HCT116 (cell line): ENCODE measurements around the gene KRTAP10-7. TPM values are rescaled to one million over a fixed set of nuclear protein-coding genes. Genes with fewer than 3 reads are reported as not detected.

Source experiments
- ATAC-seq: fragments of 200-7000 bp; cut with Tn5 transposase; 2 replicates; pipeline ENCODE4 v1.9.1; 2020; ENCODE audit warnings: mild to moderate bottlenecking, moderate library complexity
- BruUV-seq: library from RNA; stranded (reverse); fragments of 400-500 nt; replicated peaks from 2 replicates; lab custom pipeline; 2021; lab: Mats Ljungman, UMichigan
- CTCF ChIA-PET: fragments of 300-600 bp; sonication (Branson Sonifier 250); formaldehyde crosslinking; loops from one replicate; lab custom pipeline; 2021; ENCODE audit warnings: antibody characterized with exemption; lab: Charles Lee
- POLR2A ChIA-PET: fragments of 300-600, 350-600 bp; sonication (Branson Sonifier 250); formaldehyde crosslinking; loops from one replicate; lab custom pipeline; 2021; ENCODE audit warnings: antibody characterized with exemption; lab: Charles Lee
- RAD21 ChIA-PET, 2 experiments: fragments of 300-600 bp; sonication (Branson Sonifier 250); formaldehyde crosslinking; loops; one replicate each; lab custom pipeline; 2023; ENCODE audit warnings: low total read pairs in 2 of 2; ENCODE audit not compliant: uncharacterized antibody in 2 of 2, unreplicated experiment in 2 of 2, low non-redundant PET in 1 of 2; lab: Charles Lee
- DNase-seq: peaks from one replicate; pipeline ENCODE4 v3.0.0-alpha.2; 2010; ENCODE audit warnings: low read depth, low spot score
- H2AFZ ChIP-seq: fragments of 200-600 bp; shearing (Covaris generic), sonication (generic); 2 replicates; pipeline ENCODE4 v1.6.1; 2017; ENCODE audit warnings: low read depth, mixed run types, mixed read lengths, antibody characterized with exemption, low read length; ENCODE audit not compliant: poor library complexity, severe bottlenecking
- H3K27ac ChIP-seq: 2 replicates; pipeline ENCODE4 v1.5.1; 2012; ENCODE audit warnings: low read depth, low read length
- H3K27me3 ChIP-seq: fragments of 200-600 bp; sonication (generic); 2 replicates; pipeline ENCODE4 v1.6.1; 2016; ENCODE audit warnings: mixed run types, low read length, mixed read lengths; ENCODE audit not compliant: insufficient read depth
- H3K36me3 ChIP-seq, 2 experiments: fragments of 200-500 bp in 1 of 2; fragments of 200-600 bp in 1 of 2; sonication (Bioruptor generic) in 1 of 2; sonication (generic) in 1 of 2; 2 replicates each; pipeline versions ENCODE4 v1.5.1 to v1.6.1; 2014 to 2016; ENCODE audit warnings: low read length in 2 of 2, inconsistent platforms in 1 of 2, mixed read lengths in 1 of 2, mixed run types in 1 of 2; ENCODE audit not compliant: insufficient read depth in 2 of 2, control insufficient read depth in 1 of 2
- H3K4me1 ChIP-seq, 2 experiments: fragments of 200-600 bp in 1 of 2; sonication (generic) in 1 of 2; 2 replicates each; pipeline versions ENCODE4 v1.5.1 to v1.6.1; 2012 to 2017; ENCODE audit warnings: low read length in 2 of 2, inconsistent platforms in 1 of 2, mild to moderate bottlenecking in 1 of 2, mixed read lengths in 1 of 2, mixed run types in 1 of 2, moderate library complexity in 1 of 2; ENCODE audit not compliant: insufficient read depth in 2 of 2, control insufficient read depth in 1 of 2
- H3K4me2 ChIP-seq: fragments of 200-600 bp; sonication (generic); 2 replicates; pipeline ENCODE4 v1.6.1; 2017; ENCODE audit warnings: mixed run types, low read length, mixed read lengths
- H3K4me3 ChIP-seq, 2 experiments: fragments of 200-600 bp in 1 of 2; sonication (generic) in 1 of 2; replicated peaks in 1 of 2; 2 replicates each; pipeline ENCODE4 v1.5.1; 2011 to 2016; ENCODE audit warnings: low read length in 2 of 2, control low read depth in 1 of 2, low read depth in 1 of 2, mild to moderate bottlenecking in 1 of 2, mixed read lengths in 1 of 2, mixed run types in 1 of 2
- H3K79me2 ChIP-seq: fragments of 200-600 bp; sonication (generic); 2 replicates; pipeline ENCODE4 v1.6.1; 2017; ENCODE audit warnings: mild to moderate bottlenecking, mixed run types, low read length, moderate library complexity, mixed read lengths; ENCODE audit not compliant: insufficient read depth
- H3K9ac ChIP-seq: fragments of 200-600 bp; sonication (generic); 2 replicates; pipeline ENCODE4 v1.6.1; 2016; ENCODE audit warnings: low read length, mixed read lengths
- H3K9me2 ChIP-seq: fragments of 200-600 bp; sonication (generic), shearing (Covaris generic); 2 replicates; pipeline ENCODE4 v1.6.1; 2017; ENCODE audit warnings: mixed run types, mild to moderate bottlenecking, moderate library complexity; ENCODE audit not compliant: insufficient read depth
- H3K9me3 ChIP-seq, 2 experiments: fragments of 200-500 bp in 1 of 2; fragments of 200-600 bp in 1 of 2; sonication (Bioruptor generic) in 1 of 2; sonication (generic) in 1 of 2; 2 replicates each; pipeline ENCODE4 v1.6.1; 2014 to 2017; ENCODE audit warnings: low read length in 2 of 2, mixed read lengths in 2 of 2, inconsistent platforms in 1 of 2, low read depth in 1 of 2, mild to moderate bottlenecking in 1 of 2, mixed run types in 1 of 2, moderate library complexity in 1 of 2; ENCODE audit not compliant: control insufficient read depth in 1 of 2, insufficient read depth in 1 of 2
- H4K20me1 ChIP-seq: fragments of 200-600 bp; sonication (generic), shearing (Covaris generic); 2 replicates; pipeline ENCODE4 v1.6.1; 2017; ENCODE audit warnings: mixed run types, mild to moderate bottlenecking, moderate library complexity; ENCODE audit not compliant: insufficient read depth
- CBX3 ChIP-seq: IDR thresholded peaks from 2 replicates; pipeline ENCODE4 v1.6.1; 2012; ENCODE audit warnings: low read depth
- CEBPB ChIP-seq: IDR thresholded peaks from 2 replicates; pipeline ENCODE4 v1.6.1; 2012; ENCODE audit warnings: low read depth
- EGR1 ChIP-seq: IDR thresholded peaks from 2 replicates; pipeline ENCODE4 v1.6.1; 2012; ENCODE audit warnings: low read depth
- EZH2 ChIP-seq: fragments of 200-600 bp; sonication (generic); IDR thresholded peaks from 2 replicates; pipeline ENCODE4 v1.6.1; 2017; ENCODE audit warnings: antibody characterized with exemption, mixed run types
- EZH2phosphoT487 ChIP-seq: fragments of 200-600 bp; IDR thresholded peaks from 2 replicates; pipeline ENCODE4 v1.6.1; 2018; ENCODE audit warnings: antibody characterized with exemption, borderline replicate concordance
- FOSL1 ChIP-seq: IDR thresholded peaks from 2 replicates; pipeline ENCODE4 v1.6.1; 2012; ENCODE audit warnings: low read depth
- JUND ChIP-seq: IDR thresholded peaks from 2 replicates; pipeline ENCODE4 v1.6.1; 2012
- POLR2AphosphoS5 ChIP-seq: IDR thresholded peaks from 2 replicates; pipeline ENCODE4 v1.6.1; 2011; ENCODE audit warnings: mild to moderate bottlenecking, low read depth, low read length, moderate library complexity
- RAD21 ChIP-seq: IDR thresholded peaks from 2 replicates; pipeline ENCODE4 v1.6.1; 2012; ENCODE audit warnings: low read depth, mild to moderate bottlenecking
- SP1 ChIP-seq: IDR thresholded peaks from 2 replicates; pipeline ENCODE4 v1.6.1; 2012; ENCODE audit warnings: low read depth
- YY1 ChIP-seq: IDR thresholded peaks from 2 replicates; pipeline ENCODE4 v1.6.1; 2011; ENCODE audit warnings: low read length, low read depth, moderate library complexity, mild to moderate bottlenecking; ENCODE audit not compliant: insufficient replicate concordance; ENCODE audit errors: extremely low read depth
- ZFX ChIP-seq: fragments of 450-650 bp; IDR thresholded peaks from 2 replicates; pipeline ENCODE4 v1.6.1; 2017
- ZNF274 ChIP-seq: fragments of 200-500 bp; sonication (Bioruptor generic); IDR thresholded peaks from 2 replicates; pipeline ENCODE4 v1.6.1; 2014; ENCODE audit warnings: mild to moderate bottlenecking, low read depth, low read length, inconsistent platforms
- intact Hi-C: fragments of 100-400 bp; cut with micrococcal nuclease; formaldehyde crosslinking; loops from 2 replicates; pipeline ENCODE4 v1.10.0; 2022
- total RNA-seq: library from RNA; stranded (reverse); gene quantifications from one replicate; pipeline ENCODE4 v1.2.1, GENCODE V29; 2021; ENCODE audit not compliant: unreplicated experiment
- TF ChIP-seq, protein P1 (sequence below): IDR thresholded peaks from 2 replicates; pipeline ENCODE4 v1.6.1; 2012
- TF ChIP-seq, protein P2 (sequence below): IDR thresholded peaks from 2 replicates; pipeline ENCODE4 v1.6.1; 2012; ENCODE audit warnings: low read depth
- TF ChIP-seq, protein P3 (sequence below): IDR thresholded peaks from 2 replicates; pipeline ENCODE4 v1.6.1; 2012
- TF ChIP-seq, protein P4 (sequence below), 3 experiments: fragments of 200-600 bp in 1 of 3; sonication (generic) in 1 of 3; IDR thresholded peaks in 2 of 3; conservative IDR thresholded peaks in 1 of 3; 2 replicates each; pipeline ENCODE4 v1.5.1; 2012 to 2017; ENCODE audit warnings: low read depth in 2 of 3, low read length in 2 of 3, antibody characterized with exemption in 1 of 3, borderline replicate concordance in 1 of 3, control low read depth in 1 of 3, mild to moderate bottlenecking in 1 of 3, mixed read lengths in 1 of 3, mixed run types in 1 of 3, moderate library complexity in 1 of 3; ENCODE audit not compliant: insufficient read depth in 1 of 3

Gene KRTAP10-7
- total RNA-seq, 1 experiment from 2014 or later = not detected

DNA sequence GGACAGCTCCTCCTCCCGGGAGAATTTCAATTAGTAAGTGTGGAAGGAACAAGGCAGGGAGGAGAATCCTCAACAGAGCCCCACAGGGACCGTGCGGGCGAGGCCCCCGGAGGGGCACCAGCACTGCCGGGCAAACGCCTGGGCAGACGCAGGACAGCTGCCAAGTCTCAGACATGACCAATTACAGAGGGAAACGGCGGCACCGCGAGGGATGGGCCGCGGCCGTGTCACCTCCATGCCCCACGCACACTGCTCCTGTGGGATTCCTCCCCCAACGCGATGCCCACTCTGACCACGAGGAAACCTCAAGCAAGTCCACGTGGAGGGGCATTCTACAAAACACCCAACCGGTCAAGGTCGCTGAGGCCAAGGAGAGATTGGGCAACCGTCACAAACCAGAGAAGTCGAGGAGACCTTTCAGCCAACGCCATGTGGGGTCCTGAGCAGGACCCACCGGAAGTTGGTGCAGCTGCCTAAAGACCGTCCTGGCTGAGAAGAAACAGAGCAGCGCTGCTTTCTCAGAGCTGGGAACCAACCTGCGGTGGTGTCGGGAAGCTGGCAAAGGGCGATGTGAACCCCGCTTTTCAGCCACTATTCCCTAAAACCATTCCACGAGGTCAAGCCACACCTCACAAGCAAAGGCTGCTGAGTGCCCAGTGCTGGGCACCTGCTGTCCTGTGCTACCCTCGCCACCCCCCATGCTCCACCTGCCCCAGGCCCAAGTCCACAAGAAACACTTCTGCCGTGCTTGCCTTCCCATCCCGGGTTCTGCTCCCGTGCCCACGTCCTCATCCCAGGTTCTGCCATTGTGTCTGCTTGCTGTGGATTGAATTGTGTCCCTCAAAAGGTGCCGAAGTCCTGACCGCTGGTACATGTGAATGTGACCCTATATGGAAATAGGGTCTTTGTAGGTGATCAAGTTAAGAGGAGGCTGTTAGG is 28.3 kb upstream of the KRTAP10-7 start:
- no peak for ATAC-seq
- Histone ChIP-seq H3K9me3 (peaks cover 0 to 4% of the 10 kb centered on the region in 2 experiments; a peak in 2 of 4 replicates), H3K4me2 (no peak overlapping the region), H3K9me2 (no peaks in the 10 kb centered on the region), H3K4me1 (peaks cover 0 to 3% of the 10 kb centered on the region in 2 experiments; a peak in 1 of 4 replicates), H3K27me3 (peaks cover 6% of the 10 kb centered on the region), H3K4me3 (no peak overlapping the region), H2AFZ (no peak overlapping the region), H3K27ac (no peak overlapping the region), H3K36me3 (no peaks in the 10 kb centered on the region), H3K79me2 (no peaks in the 10 kb centered on the region), H4K20me1 (no peaks in the 10 kb centered on the region), H3K9ac (no peak overlapping the region)
- TF ChIP-seq CEBPB (no peak), POLR2AphosphoS5 (no peak), JUND (no peak), ZNF274 (no peak), EZH2 (no peak), SP1 (no peak), EGR1 (no peak), ZFX (no peak), RAD21 (no peak), EZH2phosphoT487 (no peak), CBX3 (no peak), YY1 (no peak), FOSL1 (no peak)
- TF ChIP-seq, protein P1, sequence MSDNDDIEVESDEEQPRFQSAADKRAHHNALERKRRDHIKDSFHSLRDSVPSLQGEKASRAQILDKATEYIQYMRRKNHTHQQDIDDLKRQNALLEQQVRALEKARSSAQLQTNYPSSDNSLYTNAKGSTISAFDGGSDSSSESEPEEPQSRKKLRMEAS = no peak
- TF ChIP-seq, protein P2, sequence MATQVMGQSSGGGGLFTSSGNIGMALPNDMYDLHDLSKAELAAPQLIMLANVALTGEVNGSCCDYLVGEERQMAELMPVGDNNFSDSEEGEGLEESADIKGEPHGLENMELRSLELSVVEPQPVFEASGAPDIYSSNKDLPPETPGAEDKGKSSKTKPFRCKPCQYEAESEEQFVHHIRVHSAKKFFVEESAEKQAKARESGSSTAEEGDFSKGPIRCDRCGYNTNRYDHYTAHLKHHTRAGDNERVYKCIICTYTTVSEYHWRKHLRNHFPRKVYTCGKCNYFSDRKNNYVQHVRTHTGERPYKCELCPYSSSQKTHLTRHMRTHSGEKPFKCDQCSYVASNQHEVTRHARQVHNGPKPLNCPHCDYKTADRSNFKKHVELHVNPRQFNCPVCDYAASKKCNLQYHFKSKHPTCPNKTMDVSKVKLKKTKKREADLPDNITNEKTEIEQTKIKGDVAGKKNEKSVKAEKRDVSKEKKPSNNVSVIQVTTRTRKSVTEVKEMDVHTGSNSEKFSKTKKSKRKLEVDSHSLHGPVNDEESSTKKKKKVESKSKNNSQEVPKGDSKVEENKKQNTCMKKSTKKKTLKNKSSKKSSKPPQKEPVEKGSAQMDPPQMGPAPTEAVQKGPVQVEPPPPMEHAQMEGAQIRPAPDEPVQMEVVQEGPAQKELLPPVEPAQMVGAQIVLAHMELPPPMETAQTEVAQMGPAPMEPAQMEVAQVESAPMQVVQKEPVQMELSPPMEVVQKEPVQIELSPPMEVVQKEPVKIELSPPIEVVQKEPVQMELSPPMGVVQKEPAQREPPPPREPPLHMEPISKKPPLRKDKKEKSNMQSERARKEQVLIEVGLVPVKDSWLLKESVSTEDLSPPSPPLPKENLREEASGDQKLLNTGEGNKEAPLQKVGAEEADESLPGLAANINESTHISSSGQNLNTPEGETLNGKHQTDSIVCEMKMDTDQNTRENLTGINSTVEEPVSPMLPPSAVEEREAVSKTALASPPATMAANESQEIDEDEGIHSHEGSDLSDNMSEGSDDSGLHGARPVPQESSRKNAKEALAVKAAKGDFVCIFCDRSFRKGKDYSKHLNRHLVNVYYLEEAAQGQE = no peak
- TF ChIP-seq, protein P3, sequence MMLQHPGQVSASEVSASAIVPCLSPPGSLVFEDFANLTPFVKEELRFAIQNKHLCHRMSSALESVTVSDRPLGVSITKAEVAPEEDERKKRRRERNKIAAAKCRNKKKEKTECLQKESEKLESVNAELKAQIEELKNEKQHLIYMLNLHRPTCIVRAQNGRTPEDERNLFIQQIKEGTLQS = no peak
- TF ChIP-seq, protein P4, sequence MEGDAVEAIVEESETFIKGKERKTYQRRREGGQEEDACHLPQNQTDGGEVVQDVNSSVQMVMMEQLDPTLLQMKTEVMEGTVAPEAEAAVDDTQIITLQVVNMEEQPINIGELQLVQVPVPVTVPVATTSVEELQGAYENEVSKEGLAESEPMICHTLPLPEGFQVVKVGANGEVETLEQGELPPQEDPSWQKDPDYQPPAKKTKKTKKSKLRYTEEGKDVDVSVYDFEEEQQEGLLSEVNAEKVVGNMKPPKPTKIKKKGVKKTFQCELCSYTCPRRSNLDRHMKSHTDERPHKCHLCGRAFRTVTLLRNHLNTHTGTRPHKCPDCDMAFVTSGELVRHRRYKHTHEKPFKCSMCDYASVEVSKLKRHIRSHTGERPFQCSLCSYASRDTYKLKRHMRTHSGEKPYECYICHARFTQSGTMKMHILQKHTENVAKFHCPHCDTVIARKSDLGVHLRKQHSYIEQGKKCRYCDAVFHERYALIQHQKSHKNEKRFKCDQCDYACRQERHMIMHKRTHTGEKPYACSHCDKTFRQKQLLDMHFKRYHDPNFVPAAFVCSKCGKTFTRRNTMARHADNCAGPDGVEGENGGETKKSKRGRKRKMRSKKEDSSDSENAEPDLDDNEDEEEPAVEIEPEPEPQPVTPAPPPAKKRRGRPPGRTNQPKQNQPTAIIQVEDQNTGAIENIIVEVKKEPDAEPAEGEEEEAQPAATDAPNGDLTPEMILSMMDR (IDR thresholded peaks at IDR 0.05 in 2 of 3, conservative IDR thresholded peaks at IDR 0.05 in 1 of 3; ENCODE audit: borderline replicate concordance in 1 of 3, insufficient read depth in 1 of 3, low read depth in 2 of 3, low read length in 2 of 3) = no peak
- no TSS peak for BruUV-seq
- no peak for DNase-seq
- RAD21 ChIA-PET = no interaction called here
- intact Hi-C loops = no loop called here
- CTCF ChIA-PET = no interaction called here
- POLR2A ChIA-PET = no interaction called here
